ENCODE results near the gene ELMO1.

DNA sequence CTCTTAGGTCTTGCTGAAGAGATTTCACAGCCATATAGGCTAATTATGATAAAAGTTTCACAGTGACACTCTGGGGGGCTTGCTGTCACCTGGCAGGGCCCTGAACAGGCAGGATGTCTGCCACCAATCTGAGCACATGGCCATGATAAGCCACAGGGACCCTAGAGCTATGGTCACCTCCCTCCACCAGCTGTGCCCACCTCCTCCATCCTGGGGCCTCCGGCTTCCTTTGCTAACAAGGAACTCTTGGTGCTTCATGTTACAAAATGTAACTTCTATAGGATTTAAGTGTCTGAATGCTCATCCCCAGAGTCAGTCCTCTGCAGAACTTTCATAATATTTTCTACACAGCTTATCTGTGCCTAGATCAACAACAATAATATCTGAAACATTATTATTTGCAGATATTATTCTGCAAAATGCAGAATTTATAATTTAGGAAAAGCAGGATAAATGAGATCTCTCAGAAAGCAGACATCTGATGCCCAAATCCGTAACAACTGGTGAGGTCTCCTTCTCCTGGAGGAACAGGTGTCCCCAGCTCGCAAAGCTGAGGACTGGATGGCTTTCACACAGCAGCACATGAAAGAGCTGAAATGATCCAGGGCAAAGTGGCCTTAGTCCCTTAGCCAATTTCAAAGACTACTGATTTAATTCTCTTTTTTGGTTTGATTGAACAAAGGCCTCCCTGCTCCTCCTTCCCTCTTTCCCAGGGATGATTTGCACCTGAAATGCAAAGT is 437.3 kb downstream of the ELMO1 start:
- TF ChIP-seq, protein P1, sequence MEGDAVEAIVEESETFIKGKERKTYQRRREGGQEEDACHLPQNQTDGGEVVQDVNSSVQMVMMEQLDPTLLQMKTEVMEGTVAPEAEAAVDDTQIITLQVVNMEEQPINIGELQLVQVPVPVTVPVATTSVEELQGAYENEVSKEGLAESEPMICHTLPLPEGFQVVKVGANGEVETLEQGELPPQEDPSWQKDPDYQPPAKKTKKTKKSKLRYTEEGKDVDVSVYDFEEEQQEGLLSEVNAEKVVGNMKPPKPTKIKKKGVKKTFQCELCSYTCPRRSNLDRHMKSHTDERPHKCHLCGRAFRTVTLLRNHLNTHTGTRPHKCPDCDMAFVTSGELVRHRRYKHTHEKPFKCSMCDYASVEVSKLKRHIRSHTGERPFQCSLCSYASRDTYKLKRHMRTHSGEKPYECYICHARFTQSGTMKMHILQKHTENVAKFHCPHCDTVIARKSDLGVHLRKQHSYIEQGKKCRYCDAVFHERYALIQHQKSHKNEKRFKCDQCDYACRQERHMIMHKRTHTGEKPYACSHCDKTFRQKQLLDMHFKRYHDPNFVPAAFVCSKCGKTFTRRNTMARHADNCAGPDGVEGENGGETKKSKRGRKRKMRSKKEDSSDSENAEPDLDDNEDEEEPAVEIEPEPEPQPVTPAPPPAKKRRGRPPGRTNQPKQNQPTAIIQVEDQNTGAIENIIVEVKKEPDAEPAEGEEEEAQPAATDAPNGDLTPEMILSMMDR (IDR thresholded peaks at IDR 0.05), result no peak
- TF ChIP-seq POLR2A (IDR thresholded peaks at IDR 0.05), result no peak

All from lower leg skin (tissue), 3 donors.